ENCODE results near the gene KRT4. TPM values are rescaled to one million over a fixed set of nuclear protein-coding genes. Genes with fewer than 3 reads are reported as not detected.

KRT4 gene
- total RNA-seq, 2 donors from 2014 or later: not detected

GRCh38 chr12:52759695-52760094, 54.2 kb downstream of the KRT4 start:
- Histone ChIP-seq H3K9ac (ENCODE audit: extremely low read depth, low read length, poor library complexity, severe bottlenecking) (no peak overlapping the region), H3K27me3 (ENCODE audit: control insufficient read depth, insufficient read depth, low read length, poor library complexity, severe bottlenecking) (peaks cover 40% of the 10 kb centered on the region), H3K27ac (ENCODE audit: low read depth, low read length) (no peak overlapping the region), H3K9me3 (ENCODE audit: control insufficient read depth, low read length) (peaks cover 21% of the 10 kb centered on the region), H3K4me1 (ENCODE audit: control insufficient read depth, insufficient read depth, low read length) (no peaks in the 10 kb centered on the region), H3K4me3 (ENCODE audit: low read length) (no peak overlapping the region), H3K36me3 (ENCODE audit: control insufficient read depth, insufficient read depth, low read length) (no peaks in the 10 kb centered on the region)
- Mint-ChIP-seq H3K36me3 (ENCODE audit: low read depth) (no peaks in the 10 kb centered on the region), H3K9me3 (peaks cover 33% of the 10 kb centered on the region), H3K4me1 (no peaks in the 10 kb centered on the region), H3K27ac (no peak overlapping the region), H3K27me3 (ENCODE audit: insufficient read depth) (peaks cover 17% of the 10 kb centered on the region), H3K4me3 (no peak overlapping the region)
- peak; percentile 23 for TF ChIP-seq CTCF (conservative IDR thresholded peaks at IDR 0.05)
- peak; percentile 60 for DNase-seq
- 59 to 78% methylated on average over 1 to 2 of the region's 2 CpGs for WGBS, 2 experiments (ENCODE audit: insufficient coverage in 1 of 2, insufficient read length in 1 of 2)

- Histone ChIP-seq H3K36me3 (ENCODE audit: control insufficient read depth, insufficient read depth, low read length) (no peaks in the 10 kb centered on the region), H3K9ac (ENCODE audit: extremely low read depth, low read length, poor library complexity, severe bottlenecking) (no peak overlapping the region), H3K4me3 (ENCODE audit: low read length) (no peak overlapping the region), H3K27me3 (ENCODE audit: control insufficient read depth, insufficient read depth, low read length, poor library complexity, severe bottlenecking) (peaks cover 38% of the 10 kb centered on the region), H3K27ac (ENCODE audit: low read depth, low read length) (no peak overlapping the region), H3K4me1 (ENCODE audit: control insufficient read depth, insufficient read depth, low read length) (no peaks in the 10 kb centered on the region), H3K9me3 (ENCODE audit: control insufficient read depth, low read length) (peaks cover 21% of the 10 kb centered on the region)
- Mint-ChIP-seq H3K27ac (no peak overlapping the region), H3K27me3 (ENCODE audit: insufficient read depth) (peaks cover 16% of the 10 kb centered on the region), H3K4me1 (no peaks in the 10 kb centered on the region), H3K36me3 (ENCODE audit: low read depth) (no peaks in the 10 kb centered on the region), H3K4me3 (no peak overlapping the region), H3K9me3 (peaks cover 33% of the 10 kb centered on the region)
- 54% methylated on average over 2 of the region's 2 CpGs; no CpG with 5 or more reads in 1 of the 2 experiments for WGBS, 2 experiments (ENCODE audit: insufficient coverage in 1 of 2, insufficient read length in 1 of 2)
- DNase-seq: no peak
- TF ChIP-seq CTCF (conservative IDR thresholded peaks at IDR 0.05): no peak
Measured at GRCh38 chr12:52759218-52759617, 54.7 kb downstream of the KRT4 start.

- no peak overlapping the region for H3K27ac Mint-ChIP-seq
- H3K36me3 ChIP-seq (ENCODE audit: control insufficient read depth, insufficient read depth, low read length): no peaks in the 10 kb centered on the region
- 40% methylated on average over 1 of the region's 1 CpG; no CpG with 5 or more reads in 1 of the 2 experiments for WGBS, 2 experiments (ENCODE audit: insufficient coverage in 1 of 2, insufficient read length in 1 of 2)
- no peaks in the 10 kb centered on the region for H3K4me1 ChIP-seq (ENCODE audit: control insufficient read depth, insufficient read depth, low read length)
- peaks cover 44% of the 10 kb centered on the region for H3K27me3 ChIP-seq (ENCODE audit: control insufficient read depth, insufficient read depth, low read length, poor library complexity, severe bottlenecking)
- no peak overlapping the region for H3K27ac ChIP-seq (ENCODE audit: low read depth, low read length)
- TF ChIP-seq CTCF (conservative IDR thresholded peaks at IDR 0.05): no peak
- DNase-seq: no peak
- no peak overlapping the region for H3K4me3 Mint-ChIP-seq
- no peaks in the 10 kb centered on the region for H3K4me1 Mint-ChIP-seq
- no peaks in the 10 kb centered on the region for H3K36me3 Mint-ChIP-seq (ENCODE audit: low read depth)
- no peak overlapping the region for H3K9ac ChIP-seq (ENCODE audit: extremely low read depth, low read length, poor library complexity, severe bottlenecking)
- peaks cover 21% of the 10 kb centered on the region for H3K9me3 ChIP-seq (ENCODE audit: control insufficient read depth, low read length)
- H3K4me3 ChIP-seq (ENCODE audit: low read length): no peak overlapping the region
- peaks cover 29% of the 10 kb centered on the region for H3K9me3 Mint-ChIP-seq
- peaks cover 16% of the 10 kb centered on the region for H3K27me3 Mint-ChIP-seq (ENCODE audit: insufficient read depth)
Measured at GRCh38 chr12:52757449-52758176, 56.3 kb downstream of the KRT4 start.

Other genes with a start within 250 kb of the KRT4 start
- gene KRT74, start 240.3 kb downstream of the KRT4 start, total RNA-seq: not detected
- gene KRT72, start 212.7 kb downstream of the KRT4 start, total RNA-seq: not detected
- not detected for gene KRT73, start 195.6 kb downstream of the KRT4 start, total RNA-seq
- not detected for gene KRT2, start 161.9 kb downstream of the KRT4 start, total RNA-seq
- gene KRT1, start 133.7 kb downstream of the KRT4 start, total RNA-seq: not detected
- gene KRT77, start 110.6 kb downstream of the KRT4 start, total RNA-seq: not detected
- gene KRT76, start 36.8 kb downstream of the KRT4 start, total RNA-seq: not detected
- gene KRT3, start 18.0 kb downstream of the KRT4 start, total RNA-seq: not detected
- not detected for gene KRT79, start 20.2 kb upstream of the KRT4 start, total RNA-seq
- not detected for gene KRT78, start 34.9 kb upstream of the KRT4 start, total RNA-seq
- 1,000 to 10,000 TPM; 1,663 to 1,920 TPM for gene KRT8, start 91.0 kb upstream of the KRT4 start, total RNA-seq
- 1,000 to 10,000 TPM in 1 of 2 donors, 100 to 1,000 TPM in 1; 858 to 1,019 TPM for gene KRT18, start 135.0 kb upstream of the KRT4 start, total RNA-seq
- gene EIF4B, start 192.3 kb upstream of the KRT4 start, total RNA-seq: 100 to 1,000 TPM; 596 to 655 TPM
- 10 to 100 TPM; 10.2 to 12.6 TPM for gene TNS2, start 235.9 kb upstream of the KRT4 start, total RNA-seq